K562 (cell line): ENCODE data around the gene ATP5F1D. TPM values are rescaled to one million over a fixed set of nuclear protein-coding genes. Genes with fewer than 3 reads are reported as not detected.

Experiments used
- BCL6 ChIP-seq: fragments of 250-450 bp; sonication (Bioruptor Pico); IDR thresholded peaks from 2 replicates; pipeline ENCODE4 v1.4.0; 2020
- CHD1 ChIP-seq: fragments of 200-600 bp; sonication (generic); IDR thresholded peaks from one replicate; pipeline ENCODE4 v1.6.1; 2012; ENCODE audit warnings: mild to moderate bottlenecking, moderate library complexity, low read length, inconsistent platforms
- CHD2 ChIP-seq: IDR thresholded peaks from 2 replicates; pipeline ENCODE4 v1.6.1; 2011; ENCODE audit warnings: low read depth, low read length
- FOXK1 ChIP-seq: sonication (generic); formaldehyde crosslinking; IDR thresholded peaks from 2 replicates; pipeline ENCODE4 v1.8.0; 2022; ENCODE audit warnings: missing genetic modification reagents, mild to moderate bottlenecking, borderline replicate concordance
- GABPA ChIP-seq: fragments of 200-800 bp; sonication (Bioruptor generic); conservative IDR thresholded peaks from 2 replicates; pipeline ENCODE4 v1.6.1; 2016; ENCODE audit warnings: low read depth, missing genetic modification characterization, missing compliant biosample characterization
- MXI1 ChIP-seq: IDR thresholded peaks from 2 replicates; pipeline ENCODE4 v1.6.1; 2011; ENCODE audit warnings: low read depth, mild to moderate bottlenecking, improper control_type of control experiment, low read length
- NR2C1 ChIP-seq, 2 experiments: fragments of 450-650 bp; IDR thresholded peaks; 2 replicates each; pipeline ENCODE4 v1.6.1; 2017; ENCODE audit warnings: mild to moderate bottlenecking in 2 of 2, antibody characterized with exemption in 1 of 2, inconsistent platforms in 1 of 2, missing compliant biosample characterization in 1 of 2, missing genetic modification characterization in 1 of 2
- RBBP5 ChIP-seq: fragments of 200-600 bp; sonication (generic); IDR thresholded peaks from 2 replicates; pipeline ENCODE4 v1.6.1; 2012; ENCODE audit warnings: borderline replicate concordance, mild to moderate bottlenecking, low read length, control low read depth, inconsistent platforms; ENCODE audit not compliant: insufficient read depth, poor library complexity, severe bottlenecking
- SIX5 ChIP-seq, 2 experiments: IDR thresholded peaks; 2 replicates each; pipeline ENCODE4 v1.6.1; 2011; ENCODE audit warnings: low read length in 2 of 2, borderline replicate concordance in 1 of 2, low read depth in 1 of 2, mild to moderate bottlenecking in 1 of 2, moderate library complexity in 1 of 2; ENCODE audit not compliant: insufficient read depth in 1 of 2
- SPI1 ChIP-seq: IDR thresholded peaks from 2 replicates; pipeline ENCODE4 v1.6.1; 2011; ENCODE audit warnings: low read depth, low read length, control low read depth, borderline replicate concordance
- SRSF1 ChIP-seq: fragments of 200-400 bp; formaldehyde crosslinking; IDR thresholded peaks from 2 replicates; pipeline ENCODE4 v1.6.1; 2017; ENCODE audit warnings: mild to moderate bottlenecking, low read depth, low read length, moderate library complexity
- TSC22D4 ChIP-seq: fragments of 450-650 bp; IDR thresholded peaks from 2 replicates; pipeline ENCODE4 v1.6.1; 2016; ENCODE audit warnings: missing genetic modification characterization, missing biosample characterization, control low read depth
- U2AF1 ChIP-seq: fragments of 200-400 bp; formaldehyde crosslinking; optimal IDR thresholded peaks from 2 replicates; pipeline ENCODE3; 2017; ENCODE audit warnings: mild to moderate bottlenecking, low read depth, low read length, moderate library complexity
- ZBTB12 ChIP-seq: fragments of 250-450 bp; sonication (Bioruptor Pico); IDR thresholded peaks from 2 replicates; pipeline ENCODE4 v1.4.0; 2020
- ZMIZ1 ChIP-seq, 2 experiments: fragments of 150-350 bp in 1 of 2; IDR thresholded peaks; 2 replicates each; pipeline ENCODE4 v1.6.1; 2012 to 2016; ENCODE audit warnings: low read depth in 2 of 2, low read length in 2 of 2, mild to moderate bottlenecking in 1 of 2, moderate library complexity in 1 of 2
- ZNF232 ChIP-seq: sonication (generic); formaldehyde crosslinking; IDR thresholded peaks from 2 replicates; pipeline ENCODE4 v1.8.0; 2022; ENCODE audit warnings: mild to moderate bottlenecking, missing genetic modification reagents
- ZNF277 ChIP-seq: fragments of 250-450 bp; sonication (Bioruptor Pico); IDR thresholded peaks from 2 replicates; pipeline ENCODE4 v1.8.0; 2022; ENCODE audit warnings: inconsistent platforms, mild to moderate bottlenecking, moderate library complexity, borderline replicate concordance
- ZNF280A ChIP-seq: fragments of 450-650 bp; IDR thresholded peaks from 2 replicates; pipeline ENCODE4 v1.6.1; 2018; ENCODE audit warnings: mild to moderate bottlenecking, low read depth; ENCODE audit not compliant: partially characterized antibody
- ZNF347 ChIP-seq: fragments of 450-650 bp; formaldehyde crosslinking; IDR thresholded peaks from 2 replicates; pipeline ENCODE4 v1.4.0; 2020; ENCODE audit warnings: low read depth, mild to moderate bottlenecking, moderate library complexity
- ZNF668 ChIP-seq: fragments of 250-450 bp; sonication (Bioruptor Pico); IDR thresholded peaks from 2 replicates; pipeline ENCODE4 v1.8.0; 2022; ENCODE audit warnings: mild to moderate bottlenecking, inconsistent platforms
- ZNF77 ChIP-seq: fragments of 250-450 bp; sonication (Bioruptor Pico); IDR thresholded peaks from 2 replicates; pipeline ENCODE4 v1.5.0; 2020
- polyA plus RNA-seq, 8 experiments: library from polyadenylated mRNA; depleted of rRNA in 4 of 8; stranded (reverse) in 5 of 8; unstranded in 3 of 8; fragments of >200 nt; fragmentation: Nextera tagmentation in 2 of 8; fragmentation: Illumina TruSeq in 1 of 8; extraction: Ambion mirVana in 2 of 8; extraction: Trizol in 1 of 8; gene quantifications; 2 replicates each; pipeline versions ENCODE4 v1.2.1 to v1.2.3, GENCODE V29; 2011 to 2014; ENCODE audit warnings: inconsistent platforms in 1 of 8, missing spikeins in 1 of 8
- total RNA-seq, 7 experiments: library from RNA; depleted of rRNA in 6 of 7; stranded (reverse); fragments of >200 nt in 6 of 7; fragmentation: Illumina TruSeq in 2 of 7; extraction: Trizol in 2 of 7; gene quantifications; 2 replicates each; pipeline versions ENCODE4 v1.2.1 to v1.2.3, GENCODE V29; 2011 to 2021; ENCODE audit warnings: low replicate concordance in 1 of 7

Gene ATP5F1D
- total and polyA plus RNA-seq, 9 of the 15 experiments (the other 6 are each of a cell fraction or from before 2014, with no cell fraction given), result 3.9 to 409 (median 36.8) TPM

- TF ChIP-seq CHD2 (peak; percentile 97), ZNF347 (CRISPR knock-in tag) (0 out of 2 replicates have a peak, but pooled peaks have one; percentile 25), ZNF77 (CRISPR knock-in tag) (no peak), ZMIZ1 (IDR thresholded peaks at IDR 0.05; ENCODE audit: low read depth in 2 of 2, low read length in 2 of 2) (no peak), ZBTB12 (CRISPR knock-in tag) (no peak), ZNF280A (no peak), U2AF1 (peak; percentile 13), GABPA (no peak), SPI1 (no peak), RBBP5 (no peak), NR2C1 (IDR thresholded peaks at IDR 0.05) (no peak), NR2C1 (tag; IDR thresholded peaks at IDR 0.05) (no peak), SRSF1 (0 out of 2 replicates have a peak, but pooled peaks have one; percentile 83), BCL6 (CRISPR knock-in tag) (no peak), FOXK1 (peak; percentile 60; the same call in 1 of the 2 replicates), TSC22D4 (tag) (no peak), ZNF277 (CRISPR knock-in tag) (no peak), ZNF668 (CRISPR knock-in tag) (no peak), SIX5 (IDR thresholded peaks at IDR 0.05; ENCODE audit: borderline replicate concordance in 1 of 2, insufficient read depth in 1 of 2, low read depth in 1 of 2, low read length in 2 of 2) (no peak), CHD1 (peak; percentile 71), ZNF232 (CRISPR knock-in tag) (0 out of 2 replicates have a peak, but pooled peaks have one; percentile 66), MXI1 (no peak; the same call in 1 of the 2 replicates)
Observed at GRCh38 chr19:1274852-1275259, 33.3 kb downstream of the ATP5F1D start (continued).
